ENCODE data around the gene PTGIS. TPM values are rescaled to one million over a fixed set of nuclear protein-coding genes. Genes with fewer than 3 reads are reported as not detected.

PTGIS gene
- total RNA-seq, 4 donors from 2014 or later: 3.5 to 30.5 (median 11.1) TPM

DNA sequence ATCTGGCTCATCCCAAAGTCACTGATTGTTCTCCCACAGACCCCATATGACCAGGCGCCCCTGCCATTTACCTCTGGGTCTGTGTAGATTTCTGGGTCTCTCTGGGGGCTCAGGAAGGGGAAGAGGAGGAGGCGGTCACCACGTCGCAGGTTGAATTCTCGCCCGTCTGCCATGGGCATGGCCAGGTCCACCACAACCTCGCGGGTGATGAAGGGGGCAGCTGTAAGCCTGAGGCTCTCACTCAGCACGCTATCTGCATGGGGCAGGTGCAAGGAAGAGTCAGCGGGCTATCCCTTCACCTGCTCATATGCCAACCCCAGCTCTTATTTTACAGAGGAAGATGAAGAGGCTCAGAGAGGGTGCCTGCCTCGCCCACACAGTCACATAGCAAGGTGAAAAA is 54.9 kb downstream of the PTGIS start:
- no peak for TF ChIP-seq POLR2A (IDR thresholded peaks at IDR 0.05)
- TF ChIP-seq CTCF (IDR thresholded peaks at IDR 0.05): no peak
- Histone ChIP-seq H3K9me3 (no peaks in the 10 kb centered on the region), H3K36me3 (no peaks in the 10 kb centered on the region), H3K27ac (no peak overlapping the region), H3K4me1 (no peaks in the 10 kb centered on the region), H3K27me3 (no peaks in the 10 kb centered on the region), H3K4me3 (no peak overlapping the region)
- DNase-seq: no peak

GRCh38 chr20:49511788-49512525 is 56.0 kb downstream of the PTGIS start:
- Histone ChIP-seq H3K4me1 (no peaks in the 10 kb centered on the region), H3K36me3 (no peaks in the 10 kb centered on the region), H3K9me3 (no peaks in the 10 kb centered on the region), H3K27ac (no peak overlapping the region), H3K4me3 (no peak overlapping the region), H3K27me3 (no peaks in the 10 kb centered on the region)
- DNase-seq: no peak
- TF ChIP-seq CTCF (IDR thresholded peaks at IDR 0.05) (no peak), POLR2A (IDR thresholded peaks at IDR 0.05) (no peak)

- TF ChIP-seq CTCF (IDR thresholded peaks at IDR 0.05) (no peak), POLR2A (IDR thresholded peaks at IDR 0.05) (no peak)
- no peaks in the 10 kb centered on the region for H3K27me3 ChIP-seq
- H3K4me1 ChIP-seq: no peaks in the 10 kb centered on the region
- H3K36me3 ChIP-seq: no peaks in the 10 kb centered on the region
- peak overlapping the region in 3 of 4 donors; percentile 6 to 57 (median 50) for H3K27ac ChIP-seq
- DNase-seq: peak in 1 of 3 donors; percentile 59
- H3K9me3 ChIP-seq: no peaks in the 10 kb centered on the region
- no peak overlapping the region for H3K4me3 ChIP-seq
Measured at GRCh38 chr20:49510562-49511122, 57.3 kb downstream of the PTGIS start.

DNA sequence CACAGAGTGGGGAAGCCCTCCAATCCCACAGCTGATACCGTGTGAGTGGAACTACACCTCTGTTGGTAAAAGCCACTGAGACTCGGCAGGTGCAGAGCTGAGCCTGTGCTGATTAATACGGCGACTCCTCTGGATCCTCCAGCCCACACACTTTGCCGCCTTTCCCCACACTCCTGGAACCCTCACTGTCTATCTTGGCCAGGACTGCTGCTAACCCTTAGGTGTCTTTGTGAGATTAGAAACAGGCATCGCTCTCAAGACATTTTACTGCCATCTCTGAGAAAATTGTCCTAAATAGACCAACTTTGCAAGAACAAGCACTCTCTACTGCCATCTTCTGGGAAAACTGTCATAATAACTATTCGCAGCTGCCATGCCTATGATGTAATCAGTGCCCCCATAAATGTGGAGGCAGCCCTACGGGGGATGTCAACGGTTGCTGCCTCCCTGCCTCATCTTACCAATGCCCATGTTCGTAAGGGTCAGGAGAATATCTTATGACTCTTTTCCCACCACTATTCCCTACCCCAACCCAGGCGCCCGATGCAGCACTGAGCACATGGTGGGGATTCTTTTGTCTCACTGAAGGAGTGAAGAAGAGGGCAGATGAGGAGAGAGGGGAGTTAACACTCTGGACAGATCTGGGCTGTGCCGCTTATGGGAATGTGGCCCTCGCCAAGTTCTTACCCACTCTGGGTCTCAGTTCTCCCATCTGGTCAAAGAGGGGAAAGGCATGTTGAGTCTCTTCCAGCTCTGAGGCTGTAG is 59.3 kb downstream of the PTGIS start:
- Histone ChIP-seq H3K4me1 (no peaks in the 10 kb centered on the region), H3K36me3 (no peaks in the 10 kb centered on the region), H3K9me3 (no peaks in the 10 kb centered on the region), H3K27me3 (no peaks in the 10 kb centered on the region), H3K27ac (no peak overlapping the region), H3K4me3 (no peak overlapping the region)
- TF ChIP-seq CTCF (IDR thresholded peaks at IDR 0.05) (peak in 4 of 6 experiments; percentile 40 to 48 (median 45)), POLR2A (IDR thresholded peaks at IDR 0.05) (no peak)
- no peak for DNase-seq

DNA sequence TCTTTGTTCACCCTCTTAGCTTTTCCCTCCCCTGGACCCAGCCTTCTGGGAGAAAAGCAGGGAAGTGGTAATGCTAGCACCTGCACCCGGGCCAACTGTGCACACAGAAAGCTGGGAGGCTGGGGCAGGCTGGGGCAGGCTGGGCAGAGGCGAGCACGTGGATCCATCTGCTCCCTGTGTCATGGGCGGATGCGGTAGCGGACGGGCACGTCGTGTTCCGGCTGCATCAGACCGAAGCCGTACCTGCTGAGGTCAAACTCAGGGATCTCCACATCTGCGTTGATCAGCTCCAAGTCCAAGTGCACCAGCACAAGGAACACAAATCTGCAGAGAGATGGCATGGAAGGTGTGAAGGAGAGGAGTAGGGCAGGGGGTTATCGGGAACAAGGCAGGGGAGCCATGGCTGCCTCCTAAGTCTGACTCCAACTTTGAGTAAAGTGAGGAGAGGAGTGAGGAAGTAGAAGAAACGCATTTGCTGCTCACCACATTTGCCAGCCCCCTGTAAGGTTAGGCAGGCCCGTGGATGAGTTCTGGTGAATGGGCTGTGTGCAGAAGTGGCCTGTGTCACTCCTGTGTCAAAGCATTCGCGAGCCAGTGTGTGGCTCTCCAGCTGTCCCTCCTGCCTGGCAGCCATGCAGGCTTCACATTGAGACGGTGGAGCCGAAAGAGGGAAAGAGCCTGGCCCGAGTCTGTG is 60.0 kb downstream of the PTGIS start:
- Histone ChIP-seq H3K27me3 (no peaks in the 10 kb centered on the region), H3K9me3 (no peaks in the 10 kb centered on the region), H3K4me1 (no peaks in the 10 kb centered on the region), H3K4me3 (no peak overlapping the region), H3K27ac (no peak overlapping the region), H3K36me3 (no peaks in the 10 kb centered on the region)
- no peak for DNase-seq
- no peak for TF ChIP-seq POLR2A (IDR thresholded peaks at IDR 0.05)
- TF ChIP-seq CTCF (IDR thresholded peaks at IDR 0.05): no peak

Measured in Peyer's patch (tissue), 4 donors.